ENCODE data around the gene COL19A1.

The COL19A1 gene

GRCh38 chr6:69914015-69914485, 47.7 kb downstream of the COL19A1 start:
- no peaks in the 10 kb centered on the region for H4K20me1 ChIP-seq (ENCODE audit: insufficient read depth, low read length, poor library complexity, severe bottlenecking)
- no peak overlapping the region for H3K9ac ChIP-seq (ENCODE audit: low read depth, low read length, poor library complexity, severe bottlenecking)
- H3K27me3 ChIP-seq (ENCODE audit: insufficient read depth, low read length, poor library complexity, severe bottlenecking): no peaks in the 10 kb centered on the region
- H3K79me2 ChIP-seq (ENCODE audit: insufficient read depth, low read length): no peaks in the 10 kb centered on the region
- no peaks in the 10 kb centered on the region for H3K9me2 ChIP-seq (replicated peaks; ENCODE audit: low read depth, low read length)
- no peaks in the 10 kb centered on the region for H3K9me3 ChIP-seq (ENCODE audit: insufficient read depth, low read depth, low read length)
- H2AFZ ChIP-seq (ENCODE audit: low read length): no peak overlapping the region
- H3K4me1 ChIP-seq (ENCODE audit: insufficient read depth, low read length, poor library complexity, severe bottlenecking): no peaks in the 10 kb centered on the region
- no peaks in the 10 kb centered on the region for H3K36me3 ChIP-seq (ENCODE audit: insufficient read depth, low read length)
- H3K4me3 ChIP-seq (ENCODE audit: low read length, poor library complexity, severe bottlenecking): no peak overlapping the region
- H3K4me2 ChIP-seq (ENCODE audit: low read depth, low read length, poor library complexity, severe bottlenecking): no peak overlapping the region
- TF ChIP-seq EZH2phosphoT487 (IDR thresholded peaks at IDR 0.05; ENCODE audit: borderline replicate concordance): no peak
- 0 out of 2 replicates have a peak, but pooled peaks have one; percentile 12 for TF ChIP-seq CTCF (conservative IDR thresholded peaks at IDR 0.05; ENCODE audit: low read length)
- no peaks in the 10 kb centered on the region for H3F3A ChIP-seq (ENCODE audit: low read depth)

GRCh38 chr6:69915346-69915745, 49.0 kb downstream of the COL19A1 start:
- Histone ChIP-seq H4K20me1 (ENCODE audit: insufficient read depth, low read length, poor library complexity, severe bottlenecking) (no peaks in the 10 kb centered on the region), H3K4me2 (ENCODE audit: low read depth, low read length, poor library complexity, severe bottlenecking) (no peak overlapping the region), H3F3A (ENCODE audit: low read depth) (no peaks in the 10 kb centered on the region), H3K36me3 (ENCODE audit: insufficient read depth, low read length) (no peaks in the 10 kb centered on the region), H3K4me3 (ENCODE audit: low read length, poor library complexity, severe bottlenecking) (no peak overlapping the region), H3K4me1 (ENCODE audit: insufficient read depth, low read length, poor library complexity, severe bottlenecking) (no peaks in the 10 kb centered on the region), H2AFZ (ENCODE audit: low read length) (no peak overlapping the region), H3K9me2 (replicated peaks; ENCODE audit: low read depth, low read length) (no peaks in the 10 kb centered on the region), H3K27me3 (ENCODE audit: insufficient read depth, low read length, poor library complexity, severe bottlenecking) (no peaks in the 10 kb centered on the region), H3K79me2 (ENCODE audit: insufficient read depth, low read length) (no peaks in the 10 kb centered on the region), H3K9me3 (ENCODE audit: insufficient read depth, low read depth, low read length) (no peaks in the 10 kb centered on the region), H3K9ac (ENCODE audit: low read depth, low read length, poor library complexity, severe bottlenecking) (no peak overlapping the region)
- TF ChIP-seq EZH2phosphoT487 (IDR thresholded peaks at IDR 0.05; ENCODE audit: borderline replicate concordance) (no peak), CTCF (conservative IDR thresholded peaks at IDR 0.05; ENCODE audit: low read length) (no peak)

GRCh38 chr6:69917834-69918233, 51.5 kb downstream of the COL19A1 start:
- H3F3A ChIP-seq (ENCODE audit: low read depth): no peaks in the 10 kb centered on the region
- H4K20me1 ChIP-seq (ENCODE audit: insufficient read depth, low read length, poor library complexity, severe bottlenecking): no peaks in the 10 kb centered on the region
- H3K4me3 ChIP-seq (ENCODE audit: low read length, poor library complexity, severe bottlenecking): no peak overlapping the region
- TF ChIP-seq CTCF (conservative IDR thresholded peaks at IDR 0.05; ENCODE audit: low read length): no peak
- TF ChIP-seq EZH2phosphoT487 (IDR thresholded peaks at IDR 0.05; ENCODE audit: borderline replicate concordance): no peak
- H3K79me2 ChIP-seq (ENCODE audit: insufficient read depth, low read length): no peaks in the 10 kb centered on the region
- H3K9me3 ChIP-seq (ENCODE audit: insufficient read depth, low read depth, low read length): no peaks in the 10 kb centered on the region
- H3K4me2 ChIP-seq (ENCODE audit: low read depth, low read length, poor library complexity, severe bottlenecking): no peak overlapping the region
- no peaks in the 10 kb centered on the region for H3K27me3 ChIP-seq (ENCODE audit: insufficient read depth, low read length, poor library complexity, severe bottlenecking)
- no peak overlapping the region for H3K9ac ChIP-seq (ENCODE audit: low read depth, low read length, poor library complexity, severe bottlenecking)
- no peaks in the 10 kb centered on the region for H3K36me3 ChIP-seq (ENCODE audit: insufficient read depth, low read length)
- H2AFZ ChIP-seq (ENCODE audit: low read length): no peak overlapping the region
- H3K9me2 ChIP-seq (replicated peaks; ENCODE audit: low read depth, low read length): no peaks in the 10 kb centered on the region
- no peaks in the 10 kb centered on the region for H3K4me1 ChIP-seq (ENCODE audit: insufficient read depth, low read length, poor library complexity, severe bottlenecking)

All from Loucy (cell line).